Measurements from ENCODE around the gene NEURL1B. TPM values are rescaled to one million over a fixed set of nuclear protein-coding genes. Genes with fewer than 3 reads are reported as not detected.
A peak's percentile ranks its signal among the peaks of the same experiment; 100 is the strongest.
"Not testable (repeated sequence)": the region's sequence is repeated elsewhere in the genome, so short reads cannot be mapped to it uniquely, and the experiment has no call there.

NEURL1B gene
- total and polyA plus RNA-seq, 2 experiments from 2014 or later, result 0.65 to 5.8 TPM

DNA sequence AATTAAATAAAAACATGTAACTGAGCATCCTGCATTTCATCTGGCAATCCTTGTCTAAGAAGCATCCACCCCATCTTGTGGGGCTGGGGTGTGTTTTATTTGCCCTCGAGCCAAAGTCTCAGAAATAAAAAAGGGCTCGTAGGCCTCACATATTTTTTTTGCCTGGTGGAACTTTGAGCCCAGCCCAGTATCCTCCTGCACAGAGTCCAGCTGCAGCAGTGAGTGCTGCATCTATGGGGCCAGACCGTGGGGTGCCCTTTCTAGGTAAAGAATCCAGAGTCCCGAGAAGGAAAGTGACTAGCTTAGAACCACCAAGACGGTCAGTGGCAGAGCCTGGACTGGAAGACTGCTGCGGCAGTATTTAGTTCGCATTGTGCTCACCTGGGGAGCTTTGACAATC, 33.1 kb downstream of the NEURL1B start:
- no peak overlapping the region for H2AFZ ChIP-seq
- H3K4me1 ChIP-seq (ENCODE audit: insufficient read depth), result peaks cover 9% of the 10 kb centered on the region
- no peaks in the 10 kb centered on the region for H4K20me1 ChIP-seq (ENCODE audit: insufficient read depth, poor library complexity, severe bottlenecking)
- H3K9me2 ChIP-seq (replicated peaks; ENCODE audit: insufficient read depth), result no peaks in the 10 kb centered on the region
- no peaks in the 10 kb centered on the region for H3K36me3 ChIP-seq (replicated peaks; ENCODE audit: insufficient read depth, low read depth)
- H3K4me3 ChIP-seq, result no peak overlapping the region
- H3K9me3 ChIP-seq (ENCODE audit: low read depth), result no peaks in the 10 kb centered on the region
- 81% methylated on average over 7 of the region's 7 CpGs for WGBS (ENCODE audit: low lambda C conversion rate, missing lambda C conversion rate)
- no peaks in the 10 kb centered on the region for H3K27me3 ChIP-seq
- DNase-seq (ENCODE audit: low spot score), result no peak
- no peak for TF ChIP-seq EZH2phosphoT487 (IDR thresholded peaks at IDR 0.05; ENCODE audit: low read depth, severe bottlenecking, unreplicated experiment)
- no peak for TF ChIP-seq EZH2 (IDR thresholded peaks at IDR 0.05; ENCODE audit: borderline replicate concordance)
- TF ChIP-seq CTCF (IDR thresholded peaks at IDR 0.05; ENCODE audit: poor library complexity), result no peak
- peak overlapping the region; percentile 84 for H3K27ac ChIP-seq
- no peak overlapping the region for H3K4me2 ChIP-seq
- H3K79me2 ChIP-seq, result no peaks in the 10 kb centered on the region

GRCh38 chr5:172676914-172677475, 35.9 kb downstream of the NEURL1B start:
- Histone ChIP-seq H3K27ac (no peak overlapping the region), H4K20me1 (ENCODE audit: insufficient read depth, poor library complexity, severe bottlenecking) (no peaks in the 10 kb centered on the region), H3K36me3 (replicated peaks; ENCODE audit: insufficient read depth, low read depth) (no peaks in the 10 kb centered on the region), H3K9me3 (ENCODE audit: low read depth) (no peaks in the 10 kb centered on the region), H3K9me2 (replicated peaks; ENCODE audit: insufficient read depth) (no peaks in the 10 kb centered on the region), H3K4me2 (no peak overlapping the region), H3K27me3 (no peaks in the 10 kb centered on the region), H3K79me2 (no peaks in the 10 kb centered on the region), H3K4me3 (no peak overlapping the region), H2AFZ (no peak overlapping the region), H3K4me1 (ENCODE audit: insufficient read depth) (peaks cover 17% of the 10 kb centered on the region)
- 94% methylated on average over 15 of the region's 15 CpGs for WGBS (ENCODE audit: low lambda C conversion rate, missing lambda C conversion rate)
- TF ChIP-seq EZH2phosphoT487 (IDR thresholded peaks at IDR 0.05; ENCODE audit: low read depth, severe bottlenecking, unreplicated experiment) (no peak), CTCF (IDR thresholded peaks at IDR 0.05; ENCODE audit: poor library complexity) (no peak), EZH2 (IDR thresholded peaks at IDR 0.05; ENCODE audit: borderline replicate concordance) (no peak)
- DNase-seq (ENCODE audit: low spot score), result no peak

DNA sequence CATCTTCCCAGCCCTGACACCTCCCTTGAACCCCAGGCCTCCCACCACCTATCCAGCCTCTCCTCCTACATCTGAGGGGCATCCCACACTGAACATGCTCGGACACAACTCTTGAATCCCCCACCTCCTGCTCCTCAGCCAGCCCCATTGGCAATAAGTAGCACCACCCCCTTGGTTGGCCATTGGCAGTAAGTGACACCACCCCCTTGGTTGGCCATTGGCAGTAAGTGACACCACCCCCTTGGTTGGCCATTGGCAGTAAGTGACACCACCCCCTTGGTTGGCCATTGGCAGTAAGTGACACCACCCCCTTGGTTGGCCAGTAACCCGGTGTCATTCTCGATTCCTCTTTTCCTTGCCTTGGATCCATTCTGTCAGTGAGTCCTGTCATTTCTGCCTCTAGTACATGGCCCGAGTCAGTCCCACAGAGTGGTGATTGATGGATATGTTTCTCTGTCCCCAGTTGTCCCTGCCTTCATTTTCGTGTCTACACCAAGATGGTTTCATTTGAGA, 37.4 kb downstream of the NEURL1B start:
- not testable (repeated sequence) for H4K20me1 ChIP-seq (ENCODE audit: insufficient read depth, poor library complexity, severe bottlenecking); H3K27me3 ChIP-seq; H3K27ac ChIP-seq; H3K4me2 ChIP-seq; H3K36me3 ChIP-seq (replicated peaks; ENCODE audit: insufficient read depth, low read depth); DNase-seq (ENCODE audit: low spot score); H3K9me2 ChIP-seq (replicated peaks; ENCODE audit: insufficient read depth); H3K9me3 ChIP-seq (ENCODE audit: low read depth); H3K4me3 ChIP-seq; H3K79me2 ChIP-seq; H2AFZ ChIP-seq
- 95% methylated on average over 5 of the region's 5 CpGs for WGBS (ENCODE audit: low lambda C conversion rate, missing lambda C conversion rate)
- H3K4me1 ChIP-seq (ENCODE audit: insufficient read depth), result peaks cover 12% of the 10 kb centered on the region

- Histone ChIP-seq H3K9me3 (ENCODE audit: low read depth) (no peaks in the 10 kb centered on the region), H3K4me1 (ENCODE audit: insufficient read depth) (peaks cover 12% of the 10 kb centered on the region), H4K20me1 (ENCODE audit: insufficient read depth, poor library complexity, severe bottlenecking) (no peaks in the 10 kb centered on the region), H3K27me3 (peaks cover 8% of the 10 kb centered on the region), H3K36me3 (replicated peaks; ENCODE audit: insufficient read depth, low read depth) (no peaks in the 10 kb centered on the region), H3K4me3 (no peak overlapping the region), H3K79me2 (no peaks in the 10 kb centered on the region), H3K4me2 (no peak overlapping the region), H3K9me2 (replicated peaks; ENCODE audit: insufficient read depth) (no peaks in the 10 kb centered on the region), H2AFZ (no peak overlapping the region), H3K27ac (no peak overlapping the region)
- 58% methylated on average over 7 of the region's 7 CpGs for WGBS (ENCODE audit: low lambda C conversion rate, missing lambda C conversion rate)
- TF ChIP-seq EZH2phosphoT487 (IDR thresholded peaks at IDR 0.05; ENCODE audit: low read depth, severe bottlenecking, unreplicated experiment), result no peak
- no peak for TF ChIP-seq EZH2 (IDR thresholded peaks at IDR 0.05; ENCODE audit: borderline replicate concordance)
- no peak for TF ChIP-seq CTCF (IDR thresholded peaks at IDR 0.05; ENCODE audit: poor library complexity)
- DNase-seq (ENCODE audit: low spot score), result peak; percentile 53
Observed at GRCh38 chr5:172678902-172679301, 37.8 kb downstream of the NEURL1B start.

Measured in hepatocyte (in vitro differentiated cells).